IMR-90 (cell line): ENCODE measurements around the gene CRLF2. TPM values are rescaled to one million over a fixed set of nuclear protein-coding genes. Genes with fewer than 3 reads are reported as not detected.
"Not testable (repeated sequence)": the region's sequence is repeated elsewhere in the genome, so short reads cannot be mapped to it uniquely, and the experiment has no call there.

Experiments used
- ATAC-seq: fragments of 200-7000 bp; cut with Tn5 transposase; 2 replicates; pipeline ENCODE4 v1.9.1; 2020; ENCODE audit warnings: low read depth, mild to moderate bottlenecking, moderate library complexity
- Bru-seq: library from RNA; stranded (reverse); fragments of 400-500 nt; gene quantifications from one replicate; lab custom pipeline; 2021; lab: Mats Ljungman, UMichigan
- BruChase-seq, 2 experiments: library from RNA; stranded (reverse); fragments of 400-500 nt; gene quantifications; one replicate each; lab custom pipeline; 2021; lab: Mats Ljungman, UMichigan
- BruUV-seq: library from RNA; stranded (reverse); fragments of 400-500 nt; replicated peaks from 2 replicates; lab custom pipeline; 2021; lab: Mats Ljungman, UMichigan
- CTCF ChIA-PET: fragments of 300-600 bp; formaldehyde crosslinking; extraction: SDS; loops from one replicate; lab custom pipeline; 2021; ENCODE audit warnings: antibody characterized with exemption; lab: Yijun Ruan, JAX
- POLR2A ChIA-PET: fragments of 300-600 bp; sonication (Branson Sonifier 250); formaldehyde crosslinking; loops from one replicate; lab custom pipeline; 2022; ENCODE audit warnings: antibody characterized with exemption; ENCODE audit not compliant: unreplicated experiment; lab: Charles Lee
- DNase-seq: peaks from one replicate; pipeline ENCODE4 v3.0.0; 2013
- H2AFZ ChIP-seq: replicated peaks from 2 replicates; pipeline ENCODE3; 2013; ENCODE audit warnings: low read length, mild to moderate bottlenecking; ENCODE audit not compliant: poor library complexity
- H2AK5ac ChIP-seq: 2 replicates; pipeline ENCODE4 v1.6.1; 2013; ENCODE audit warnings: low read depth, low read length, inconsistent platforms
- H2AK9ac ChIP-seq: replicated peaks from 2 replicates; pipeline ENCODE3; 2013; ENCODE audit warnings: mild to moderate bottlenecking, low read depth, low read length, moderate library complexity; ENCODE audit not compliant: poor library complexity
- H2BK120ac ChIP-seq: 2 replicates; pipeline ENCODE4 v1.6.1; 2013; ENCODE audit warnings: low read depth, low read length, inconsistent platforms
- H2BK15ac ChIP-seq: 3 replicates; pipeline ENCODE4 v1.6.1; 2013; ENCODE audit warnings: low read depth, low read length, inconsistent platforms
- H2BK20ac ChIP-seq: 2 replicates; pipeline ENCODE4 v1.6.1; 2013; ENCODE audit warnings: low read depth, mild to moderate bottlenecking, inconsistent platforms, low read length, moderate library complexity
- H2BK5ac ChIP-seq: 2 replicates; pipeline ENCODE4 v1.6.1; 2013; ENCODE audit warnings: mild to moderate bottlenecking, low read depth, low read length, inconsistent platforms; ENCODE audit not compliant: poor library complexity, severe bottlenecking
- H3K14ac ChIP-seq: replicated peaks from 2 replicates; pipeline ENCODE4 v1.6.1; 2013; ENCODE audit warnings: low read depth, low read length, inconsistent platforms
- H3K18ac ChIP-seq: 2 replicates; pipeline ENCODE4 v1.6.1; 2013; ENCODE audit warnings: low read depth, low read length, control low read depth
- H3K23ac ChIP-seq: 2 replicates; pipeline ENCODE4 v1.6.1; 2013; ENCODE audit warnings: low read depth, low read length, inconsistent platforms
- H3K27ac ChIP-seq: 2 replicates; pipeline ENCODE4 v1.5.1; 2013; ENCODE audit warnings: mild to moderate bottlenecking, control low read depth, low read length; ENCODE audit not compliant: insufficient read depth
- H3K27me3 ChIP-seq: 2 replicates; pipeline ENCODE4 v1.6.1; 2013; ENCODE audit warnings: low read length; ENCODE audit not compliant: control insufficient read depth, insufficient read depth
- H3K36me3 ChIP-seq: 2 replicates; pipeline ENCODE4 v1.6.1; 2013; ENCODE audit warnings: low read length, mixed read lengths; ENCODE audit not compliant: control insufficient read depth, insufficient read depth
- H3K4ac ChIP-seq: 2 replicates; pipeline ENCODE4 v1.6.1; 2013; ENCODE audit warnings: low read depth, low read length, inconsistent platforms
- H3K4me1 ChIP-seq: 2 replicates; pipeline ENCODE4 v1.6.1; 2013; ENCODE audit warnings: low read length, mixed read lengths; ENCODE audit not compliant: control insufficient read depth, insufficient read depth
- H3K4me2 ChIP-seq: 2 replicates; pipeline ENCODE4 v1.6.1; 2013; ENCODE audit warnings: low read depth, mild to moderate bottlenecking, control low read depth, low read length, moderate library complexity
- H3K4me3 ChIP-seq: 2 replicates; pipeline ENCODE4 v1.5.1; 2013; ENCODE audit warnings: low read depth, mild to moderate bottlenecking, control low read depth, low read length, moderate library complexity; ENCODE audit not compliant: insufficient read depth
- H3K56ac ChIP-seq: 2 replicates; pipeline ENCODE4 v1.6.1; 2013; ENCODE audit warnings: low read length, inconsistent platforms; ENCODE audit not compliant: insufficient read depth; ENCODE audit errors: extremely low read depth
- H3K79me1 ChIP-seq, 2 experiments: 2 replicates each; pipeline ENCODE4 v1.6.1; 2013; ENCODE audit warnings: low read length in 2 of 2, inconsistent platforms in 1 of 2, low read depth in 1 of 2
- H3K9ac ChIP-seq: 2 replicates; pipeline ENCODE4 v1.6.1; 2013; ENCODE audit warnings: low read depth, low read length, control low read depth
- H3K9me1 ChIP-seq: 2 replicates; pipeline ENCODE4 v1.6.1; 2013; ENCODE audit warnings: low read length, inconsistent platforms; ENCODE audit not compliant: insufficient read depth
- H3K9me3 ChIP-seq: 2 replicates; pipeline ENCODE4 v1.6.1; 2013; ENCODE audit warnings: low read length; ENCODE audit not compliant: control insufficient read depth, insufficient read depth
- H4K20me1 ChIP-seq: 2 replicates; pipeline ENCODE4 v1.6.1; 2013; ENCODE audit warnings: low read length, inconsistent platforms; ENCODE audit not compliant: insufficient read depth
- H4K5ac ChIP-seq: 2 replicates; pipeline ENCODE4 v1.6.1; 2013; ENCODE audit warnings: mild to moderate bottlenecking, low read depth, low read length, control low read depth
- H4K8ac ChIP-seq, 2 experiments: 2 replicates each; pipeline ENCODE4 v1.6.1; 2013; ENCODE audit warnings: low read depth in 2 of 2, low read length in 2 of 2, control low read depth in 1 of 2, inconsistent platforms in 1 of 2
- H4K91ac ChIP-seq: 2 replicates; pipeline ENCODE4 v1.6.1; 2013; ENCODE audit warnings: low read depth, low read length, inconsistent platforms; ENCODE audit not compliant: insufficient read depth
- BHLHE40 ChIP-seq: fragments of 150-350 bp; IDR thresholded peaks from 2 replicates; pipeline ENCODE4 v1.6.1; 2016; ENCODE audit warnings: mild to moderate bottlenecking, low read depth, low read length
- CEBPB ChIP-seq: IDR thresholded peaks from 2 replicates; pipeline ENCODE4 v1.6.1; 2012; ENCODE audit warnings: low read depth, low read length, improper control_type of control experiment
- CTCF ChIP-seq: conservative IDR thresholded peaks from 2 replicates; pipeline ENCODE4 v1.5.1; 2012; ENCODE audit warnings: mild to moderate bottlenecking, low read depth, low read length, improper control_type of control experiment
- MAZ ChIP-seq: IDR thresholded peaks from 2 replicates; pipeline ENCODE4 v1.6.1; 2012; ENCODE audit warnings: low read depth, mild to moderate bottlenecking, low read length, improper control_type of control experiment, moderate library complexity, borderline replicate concordance
- MXI1 ChIP-seq: IDR thresholded peaks from 2 replicates; pipeline ENCODE4 v1.6.1; 2012; ENCODE audit warnings: low read depth, mild to moderate bottlenecking, low read length, moderate library complexity, borderline replicate concordance
- NFE2L2 ChIP-seq: fragments of 150-350 bp; IDR thresholded peaks from 2 replicates; pipeline ENCODE4 v1.6.1; 2016; ENCODE audit warnings: low read depth, mild to moderate bottlenecking, low read length
- WGBS, 2 experiments: methylation state at CpG; one replicate each; pipeline versions ENCODE4 v1.1.5 to v1.1.7; 2013; ENCODE audit warnings: missing lambda C conversion rate in 2 of 2; ENCODE audit not compliant: insufficient read length in 1 of 2; ENCODE audit errors: extremely low coverage in 2 of 2; 5-methylcytosine and 5-hydroxymethylcytosine counted together
- dilution Hi-C: fragments of 300-500 bp; cut with HindIII; formaldehyde crosslinking; loops from one replicate; pipeline ENCODE4 v1.14.3; 2018; ENCODE audit warnings: low sequenced_read_pairs; ENCODE audit not compliant: unreplicated experiment
- in situ Hi-C: fragments of 300-500 bp; cut with MboI; formaldehyde crosslinking; loops from 3 replicates; pipeline ENCODE4 v1.14.3; 2019; ENCODE audit warnings: low sequenced_read_pairs, inconsistent platforms, mixed read lengths
- intact Hi-C: fragments of 100-400 bp; cut with micrococcal nuclease; formaldehyde crosslinking; loops from 2 replicates; pipeline ENCODE4 v1.10.0; 2022
- long read RNA-seq: library from polyadenylated mRNA; unstranded; transcript quantifications from one replicate; pipeline ENCODE4 v2.0.0, GENCODE V29; 2021; ENCODE audit not compliant: unreplicated experiment
- polyA plus RNA-seq, 3 experiments: library from polyadenylated mRNA; depleted of rRNA; stranded (reverse); fragments of >200 nt; gene quantifications; 2 replicates each; pipeline ENCODE4 v1.2.3, GENCODE V29; 2012; ENCODE audit warnings: low replicate concordance in 1 of 3
- total RNA-seq: library from RNA; depleted of rRNA; stranded (reverse); fragments of >200 nt; gene quantifications from 2 replicates; pipeline ENCODE4 v1.2.3, GENCODE V29; 2012; rRNA removed

CRLF2 gene
- total RNA-seq (not detected in 2 replicates), polyA plus RNA-seq (2012; rRNA removed) (not detected in 2 replicates), Bru-seq, nascent RNA (not detected), BruChase-seq, experiment 1, labeled RNA remaining after a 6-hour chase (percentile 4 among the genes with signal in this experiment), BruChase-seq, experiment 2, labeled RNA remaining after a 2-hour chase (percentile 4 among the genes with signal in this experiment)
- polyA plus RNA-seq (2012; cell fraction: cytosol; rRNA removed) = not detected in 2 replicates
- polyA plus RNA-seq (2012; cell fraction: nucleus; rRNA removed; ENCODE audit: low replicate concordance) = not detected in 2 replicates
- long read RNA-seq = 0 reads

GRCh38 chrX:1212532-1212931 is at the start of gene CRLF2:
Gene CRLF2, minus strand, starts transcription at chrX:1212649. Its CDS starts 15 bp downstream, at chrX:1212634.
- ChIA-PET POLR2A (no interaction called here), CTCF (no interaction called here)
- no peak within 1 kb of the TSS for H3K27ac ChIP-seq
- H2BK15ac ChIP-seq = no peak within 1 kb of the TSS
- H2BK20ac ChIP-seq = no peak within 1 kb of the TSS
- H3K9ac ChIP-seq = no peak within 1 kb of the TSS
- BruUV-seq = no TSS peak
- no peak within 1 kb of the TSS for H4K5ac ChIP-seq
- dilution Hi-C loops (no loop called here), in situ Hi-C loops (no loop called here), intact Hi-C loops (no loop called here)
- H2AFZ ChIP-seq = no peak within 1 kb of the TSS
- no peaks in the 10 kb centered on the region for H3K27me3 ChIP-seq
- H3K56ac ChIP-seq = no peak within 1 kb of the TSS
- H4K8ac ChIP-seq = no peak within 1 kb of the TSS
- H2BK5ac ChIP-seq = peak within 1 kb of the TSS; percentile 33
- H4K20me1 ChIP-seq = no peaks in the 10 kb centered on the region
- H3K4me1 ChIP-seq = no peaks in the 10 kb centered on the region
- no peak within 1 kb of the TSS for H3K18ac ChIP-seq
- H3K4me2 ChIP-seq = no peak within 1 kb of the TSS
- peaks cover 11% of the 10 kb centered on the region for H3K9me3 ChIP-seq
- no peaks in the 10 kb centered on the region for H3K79me1 ChIP-seq
- no peaks in the 10 kb centered on the region for H3K36me3 ChIP-seq
- ATAC-seq = no peak
- no peak within 1 kb of the TSS for H3K4ac ChIP-seq
- no peak for DNase-seq
- TF ChIP-seq NFE2L2 (no peak), BHLHE40 (no peak), CEBPB (no peak), MXI1 (no peak), MAZ (no peak), CTCF (no peak)
- no peak within 1 kb of the TSS for H4K91ac ChIP-seq
- no CpG with 5 or more reads among the region's 5 CpGs for WGBS, 2 experiments
- H2AK5ac ChIP-seq = no peak within 1 kb of the TSS
- H3K4me3 ChIP-seq = no peak within 1 kb of the TSS
- H2AK9ac ChIP-seq = no peak within 1 kb of the TSS
- no peak within 1 kb of the TSS for H3K23ac ChIP-seq
- H3K14ac ChIP-seq = no peak within 1 kb of the TSS
- no peaks in the 10 kb centered on the region for H3K9me1 ChIP-seq
- H2BK120ac ChIP-seq = no peak within 1 kb of the TSS

- H3K4me1 ChIP-seq, H4K5ac ChIP-seq, H4K8ac ChIP-seq, H2BK20ac ChIP-seq, H3K36me3 ChIP-seq, H3K4ac ChIP-seq, BruUV-seq, H2AFZ ChIP-seq, H3K9ac ChIP-seq, H3K27ac ChIP-seq, H3K4me3 ChIP-seq, H3K9me1 ChIP-seq, CTCF ChIA-PET, H3K18ac ChIP-seq, intact Hi-C loops, H3K79me1 ChIP-seq, dilution Hi-C loops, H4K20me1 ChIP-seq, H3K14ac ChIP-seq, H3K56ac ChIP-seq, H2BK5ac ChIP-seq, in situ Hi-C loops, H2BK15ac ChIP-seq, H2BK120ac ChIP-seq, H4K91ac ChIP-seq, H3K23ac ChIP-seq, H3K4me2 ChIP-seq, H2AK5ac ChIP-seq, DNase-seq, POLR2A ChIA-PET, H3K27me3 ChIP-seq, H2AK9ac ChIP-seq, ATAC-seq: not testable (repeated sequence)
- H3K9me3 ChIP-seq = peaks cover 20% of the 10 kb centered on the region
- 70% methylated on average over 2 of the region's 9 CpGs; no CpG with 5 or more reads in 1 of the 2 experiments for WGBS, 2 experiments
These were observed 49.3 kb upstream of the CRLF2 start for GRCh38 chrX:1261771-1262170.
